HCT116 (cell line): ENCODE data around the gene HECTD2. TPM values are rescaled to one million over a fixed set of nuclear protein-coding genes. Genes with fewer than 3 reads are reported as not detected.

Experiments
- ATAC-seq: fragments of 200-7000 bp; cut with Tn5 transposase; 2 replicates; pipeline ENCODE4 v1.9.1; 2020; ENCODE audit warnings: mild to moderate bottlenecking, moderate library complexity
- BruUV-seq: library from RNA; stranded (reverse); fragments of 400-500 nt; replicated peaks from 2 replicates; lab custom pipeline; 2021; lab: Mats Ljungman, UMichigan
- CTCF ChIA-PET: fragments of 300-600 bp; sonication (Branson Sonifier 250); formaldehyde crosslinking; loops from one replicate; lab custom pipeline; 2021; ENCODE audit warnings: antibody characterized with exemption; lab: Charles Lee
- POLR2A ChIA-PET: fragments of 300-600, 350-600 bp; sonication (Branson Sonifier 250); formaldehyde crosslinking; loops from one replicate; lab custom pipeline; 2021; ENCODE audit warnings: antibody characterized with exemption; lab: Charles Lee
- RAD21 ChIA-PET, 2 experiments: fragments of 300-600 bp; sonication (Branson Sonifier 250); formaldehyde crosslinking; loops; one replicate each; lab custom pipeline; 2023; ENCODE audit warnings: low total read pairs in 2 of 2; ENCODE audit not compliant: uncharacterized antibody in 2 of 2, unreplicated experiment in 2 of 2, low non-redundant PET in 1 of 2; lab: Charles Lee
- DNase-seq: peaks from one replicate; pipeline ENCODE4 v3.0.0-alpha.2; 2010; ENCODE audit warnings: low read depth, low spot score
- H2AFZ ChIP-seq: fragments of 200-600 bp; shearing (Covaris generic), sonication (generic); 2 replicates; pipeline ENCODE4 v1.6.1; 2017; ENCODE audit warnings: low read depth, mixed run types, mixed read lengths, antibody characterized with exemption, low read length; ENCODE audit not compliant: poor library complexity, severe bottlenecking
- H3K27ac ChIP-seq: 2 replicates; pipeline ENCODE4 v1.5.1; 2012; ENCODE audit warnings: low read depth, low read length
- H3K27me3 ChIP-seq: fragments of 200-600 bp; sonication (generic); 2 replicates; pipeline ENCODE4 v1.6.1; 2016; ENCODE audit warnings: mixed run types, low read length, mixed read lengths; ENCODE audit not compliant: insufficient read depth
- H3K36me3 ChIP-seq, 2 experiments: fragments of 200-500 bp in 1 of 2; fragments of 200-600 bp in 1 of 2; sonication (Bioruptor generic) in 1 of 2; sonication (generic) in 1 of 2; 2 replicates each; pipeline versions ENCODE4 v1.5.1 to v1.6.1; 2014 to 2016; ENCODE audit warnings: low read length in 2 of 2, inconsistent platforms in 1 of 2, mixed read lengths in 1 of 2, mixed run types in 1 of 2; ENCODE audit not compliant: insufficient read depth in 2 of 2, control insufficient read depth in 1 of 2
- H3K4me1 ChIP-seq, 2 experiments: fragments of 200-600 bp in 1 of 2; sonication (generic) in 1 of 2; 2 replicates each; pipeline versions ENCODE4 v1.5.1 to v1.6.1; 2012 to 2017; ENCODE audit warnings: low read length in 2 of 2, inconsistent platforms in 1 of 2, mild to moderate bottlenecking in 1 of 2, mixed read lengths in 1 of 2, mixed run types in 1 of 2, moderate library complexity in 1 of 2; ENCODE audit not compliant: insufficient read depth in 2 of 2, control insufficient read depth in 1 of 2
- H3K4me2 ChIP-seq: fragments of 200-600 bp; sonication (generic); 2 replicates; pipeline ENCODE4 v1.6.1; 2017; ENCODE audit warnings: mixed run types, low read length, mixed read lengths
- H3K4me3 ChIP-seq, 2 experiments: fragments of 200-600 bp in 1 of 2; sonication (generic) in 1 of 2; replicated peaks in 1 of 2; 2 replicates each; pipeline ENCODE4 v1.5.1; 2011 to 2016; ENCODE audit warnings: low read length in 2 of 2, control low read depth in 1 of 2, low read depth in 1 of 2, mild to moderate bottlenecking in 1 of 2, mixed read lengths in 1 of 2, mixed run types in 1 of 2
- H3K79me2 ChIP-seq: fragments of 200-600 bp; sonication (generic); 2 replicates; pipeline ENCODE4 v1.6.1; 2017; ENCODE audit warnings: mild to moderate bottlenecking, mixed run types, low read length, moderate library complexity, mixed read lengths; ENCODE audit not compliant: insufficient read depth
- H3K9ac ChIP-seq: fragments of 200-600 bp; sonication (generic); 2 replicates; pipeline ENCODE4 v1.6.1; 2016; ENCODE audit warnings: low read length, mixed read lengths
- H3K9me2 ChIP-seq: fragments of 200-600 bp; sonication (generic), shearing (Covaris generic); 2 replicates; pipeline ENCODE4 v1.6.1; 2017; ENCODE audit warnings: mixed run types, mild to moderate bottlenecking, moderate library complexity; ENCODE audit not compliant: insufficient read depth
- H3K9me3 ChIP-seq, 2 experiments: fragments of 200-500 bp in 1 of 2; fragments of 200-600 bp in 1 of 2; sonication (Bioruptor generic) in 1 of 2; sonication (generic) in 1 of 2; 2 replicates each; pipeline ENCODE4 v1.6.1; 2014 to 2017; ENCODE audit warnings: low read length in 2 of 2, mixed read lengths in 2 of 2, inconsistent platforms in 1 of 2, low read depth in 1 of 2, mild to moderate bottlenecking in 1 of 2, mixed run types in 1 of 2, moderate library complexity in 1 of 2; ENCODE audit not compliant: control insufficient read depth in 1 of 2, insufficient read depth in 1 of 2
- H4K20me1 ChIP-seq: fragments of 200-600 bp; sonication (generic), shearing (Covaris generic); 2 replicates; pipeline ENCODE4 v1.6.1; 2017; ENCODE audit warnings: mixed run types, mild to moderate bottlenecking, moderate library complexity; ENCODE audit not compliant: insufficient read depth
- ATF3 ChIP-seq: IDR thresholded peaks from 2 replicates; pipeline ENCODE4 v1.6.1; 2012
- CBX3 ChIP-seq: IDR thresholded peaks from 2 replicates; pipeline ENCODE4 v1.6.1; 2012; ENCODE audit warnings: low read depth
- CEBPB ChIP-seq: IDR thresholded peaks from 2 replicates; pipeline ENCODE4 v1.6.1; 2012; ENCODE audit warnings: low read depth
- EGR1 ChIP-seq: IDR thresholded peaks from 2 replicates; pipeline ENCODE4 v1.6.1; 2012; ENCODE audit warnings: low read depth
- ELF1 ChIP-seq: IDR thresholded peaks from 2 replicates; pipeline ENCODE4 v1.6.1; 2012; ENCODE audit warnings: low read depth, borderline replicate concordance
- EZH2 ChIP-seq: fragments of 200-600 bp; sonication (generic); IDR thresholded peaks from 2 replicates; pipeline ENCODE4 v1.6.1; 2017; ENCODE audit warnings: antibody characterized with exemption, mixed run types
- EZH2phosphoT487 ChIP-seq: fragments of 200-600 bp; IDR thresholded peaks from 2 replicates; pipeline ENCODE4 v1.6.1; 2018; ENCODE audit warnings: antibody characterized with exemption, borderline replicate concordance
- FOSL1 ChIP-seq: IDR thresholded peaks from 2 replicates; pipeline ENCODE4 v1.6.1; 2012; ENCODE audit warnings: low read depth
- MAX ChIP-seq: IDR thresholded peaks from 2 replicates; pipeline ENCODE4 v1.6.1; 2012
- POLR2A ChIP-seq: IDR thresholded peaks from 2 replicates; pipeline ENCODE4 v1.7.0; 2011; ENCODE audit warnings: borderline replicate concordance; ENCODE audit not compliant: insufficient read depth, insufficient read length; ENCODE audit errors: extremely low read depth
- POLR2AphosphoS5 ChIP-seq: IDR thresholded peaks from 2 replicates; pipeline ENCODE4 v1.6.1; 2011; ENCODE audit warnings: mild to moderate bottlenecking, low read depth, low read length, moderate library complexity
- RAD21 ChIP-seq: IDR thresholded peaks from 2 replicates; pipeline ENCODE4 v1.6.1; 2012; ENCODE audit warnings: low read depth, mild to moderate bottlenecking
- SP1 ChIP-seq: IDR thresholded peaks from 2 replicates; pipeline ENCODE4 v1.6.1; 2012; ENCODE audit warnings: low read depth
- SRF ChIP-seq: IDR thresholded peaks from 2 replicates; pipeline ENCODE4 v1.6.1; 2012; ENCODE audit warnings: low read depth
- YY1 ChIP-seq: IDR thresholded peaks from 2 replicates; pipeline ENCODE4 v1.6.1; 2011; ENCODE audit warnings: low read length, low read depth, moderate library complexity, mild to moderate bottlenecking; ENCODE audit not compliant: insufficient replicate concordance; ENCODE audit errors: extremely low read depth
- ZBTB33 ChIP-seq: IDR thresholded peaks from 2 replicates; pipeline ENCODE4 v1.6.1; 2011; ENCODE audit warnings: mild to moderate bottlenecking, low read length, moderate library complexity; ENCODE audit not compliant: insufficient replicate concordance; ENCODE audit errors: extremely low read depth
- intact Hi-C: fragments of 100-400 bp; cut with micrococcal nuclease; formaldehyde crosslinking; loops from 2 replicates; pipeline ENCODE4 v1.10.0; 2022
- total RNA-seq: library from RNA; stranded (reverse); gene quantifications from one replicate; pipeline ENCODE4 v1.2.1, GENCODE V29; 2021; ENCODE audit not compliant: unreplicated experiment

Gene HECTD2
- total RNA-seq, 1 experiment from 2014 or later = 3.0 TPM

GRCh38 chr10:91391920-91392319 lies 18.2 kb upstream of the HECTD2 start:
- BruUV-seq = no TSS peak
- RAD21 ChIA-PET = no interaction called here
- no peaks in the 10 kb centered on the region for H3K79me2 ChIP-seq

More at GRCh38 chr10:91391920-91392319, 18.2 kb upstream of the HECTD2 start:
- H3K4me3 ChIP-seq = no peak overlapping the region
- intact Hi-C loops = no loop called here
- TF ChIP-seq YY1 (no peak), POLR2AphosphoS5 (no peak), RAD21 (no peak), SP1 (no peak), ATF3 (no peak), FOSL1 (no peak), ZBTB33 (no peak), EZH2 (no peak), POLR2A (no peak), EZH2phosphoT487 (no peak), ELF1 (no peak), CBX3 (no peak), MAX (no peak), SRF (no peak), EGR1 (no peak), CEBPB (no peak)
- H3K4me1 ChIP-seq = peaks cover 0 to 3% of the 10 kb centered on the region in 2 experiments; a peak in 1 of 4 replicates
- no peak overlapping the region for H3K27ac ChIP-seq
- ATAC-seq = no peak
- H4K20me1 ChIP-seq = no peaks in the 10 kb centered on the region
- no peaks in the 10 kb centered on the region for H3K9me3 ChIP-seq
- DNase-seq = no peak
- no peak overlapping the region for H3K4me2 ChIP-seq
- H3K27me3 ChIP-seq = peaks cover 8% of the 10 kb centered on the region
- H3K9ac ChIP-seq = no peak overlapping the region
- no peaks in the 10 kb centered on the region for H3K36me3 ChIP-seq
- ChIA-PET CTCF (no interaction called here), POLR2A (no interaction called here)
- no peaks in the 10 kb centered on the region for H3K9me2 ChIP-seq
- H2AFZ ChIP-seq = no peak overlapping the region
